Nephron progenitor cell (in vitro differentiated cells): ENCODE measurements around the gene RNF224.
A peak's percentile ranks its signal among the peaks of the same experiment; 100 is the strongest.

Source experiments
- DNase-seq: peaks from one replicate; pipeline ENCODE4 v3.0.0; 2021
- H3K27ac Mint-ChIP-seq: 2 replicates; pipeline ENCODE4 v1.8.0; 2021; ENCODE audit warnings: mild to moderate bottlenecking, moderate library complexity, mixed read lengths
- H3K27me3 Mint-ChIP-seq: 2 replicates; pipeline ENCODE4 v1.8.0; 2021; ENCODE audit warnings: mild to moderate bottlenecking, low read depth, mixed read lengths; ENCODE audit not compliant: poor library complexity
- H3K36me3 Mint-ChIP-seq: 2 replicates; pipeline ENCODE4 v1.8.0; 2021; ENCODE audit warnings: low read depth, mixed read lengths
- H3K4me1 Mint-ChIP-seq: 2 replicates; pipeline ENCODE4 v1.8.0; 2021; ENCODE audit warnings: mixed read lengths
- H3K4me3 Mint-ChIP-seq: 2 replicates; pipeline ENCODE4 v1.8.0; 2021; ENCODE audit warnings: mild to moderate bottlenecking, moderate library complexity, mixed read lengths
- H3K9me3 Mint-ChIP-seq: 2 replicates; pipeline ENCODE4 v1.8.0; 2021; ENCODE audit warnings: mild to moderate bottlenecking, moderate library complexity, mixed read lengths
- CTCF ChIP-seq: fragments of 200-600 bp; sonication (generic); IDR thresholded peaks from 2 replicates; pipeline ENCODE4 v1.5.0; 2021; ENCODE audit warnings: antibody characterized with exemption

Gene RNF224

GRCh38 chr9:137275588-137276472 lies 48.5 kb downstream of the RNF224 start:
- peaks cover 9% of the 10 kb centered on the region for H3K36me3 Mint-ChIP-seq
- H3K4me3 Mint-ChIP-seq, result no peak overlapping the region
- no peaks in the 10 kb centered on the region for H3K9me3 Mint-ChIP-seq
- no peak overlapping the region for H3K27ac Mint-ChIP-seq
- peaks cover 34% of the 10 kb centered on the region for H3K4me1 Mint-ChIP-seq
- TF ChIP-seq CTCF, result no peak
- no peak for DNase-seq
- no peaks in the 10 kb centered on the region for H3K27me3 Mint-ChIP-seq

DNA sequence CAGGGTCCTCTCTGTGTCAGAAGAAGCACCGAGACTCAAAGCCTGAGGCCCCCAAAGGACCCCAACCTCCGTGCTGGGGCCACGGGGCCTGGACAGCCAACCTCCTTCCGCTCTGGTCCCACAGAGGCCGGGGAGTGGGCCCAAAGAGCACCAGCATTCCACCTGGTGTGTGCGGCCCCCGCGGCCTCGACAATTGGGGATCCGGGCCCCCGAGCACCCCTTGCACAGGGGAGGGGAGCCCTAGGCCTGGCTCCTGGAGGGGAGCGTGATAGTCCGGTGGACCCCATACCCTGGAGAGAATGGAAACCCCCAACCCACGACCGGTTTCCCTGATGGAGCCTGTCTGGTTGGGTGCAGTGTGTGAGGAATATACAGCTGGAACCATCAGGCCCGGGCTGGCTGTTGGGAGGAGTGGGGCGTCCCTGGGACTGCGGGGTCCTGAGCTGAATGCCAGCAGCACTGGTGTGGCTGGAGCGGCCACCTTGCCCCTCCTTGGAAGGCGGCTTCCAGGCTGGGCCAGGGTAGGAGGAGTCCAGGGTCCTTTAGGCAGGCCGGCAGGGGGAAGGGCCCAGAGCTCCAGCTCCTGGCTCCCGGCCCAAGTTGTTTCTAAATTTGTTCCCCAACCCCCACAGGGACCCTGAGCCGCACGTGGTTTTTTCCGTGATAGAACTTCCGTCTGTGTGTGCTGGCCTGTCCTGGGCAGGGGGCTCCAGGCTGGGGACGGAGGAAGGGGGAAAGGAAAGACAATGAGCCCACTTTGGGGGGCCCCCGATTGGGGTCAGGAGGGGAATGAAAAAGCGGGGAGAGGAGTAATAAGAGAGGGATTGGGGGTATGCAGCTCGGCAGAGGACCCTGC lies 49.4 kb downstream of the RNF224 start:
- H3K36me3 Mint-ChIP-seq, result peaks cover 6% of the 10 kb centered on the region
- H3K9me3 Mint-ChIP-seq, result no peaks in the 10 kb centered on the region
- DNase-seq, result no peak
- no peak for TF ChIP-seq CTCF
- H3K4me1 Mint-ChIP-seq, result peaks cover 34% of the 10 kb centered on the region
- no peak overlapping the region for H3K4me3 Mint-ChIP-seq
- H3K27me3 Mint-ChIP-seq, result peaks cover 5% of the 10 kb centered on the region
- peak overlapping the region; percentile 75 for H3K27ac Mint-ChIP-seq

DNA sequence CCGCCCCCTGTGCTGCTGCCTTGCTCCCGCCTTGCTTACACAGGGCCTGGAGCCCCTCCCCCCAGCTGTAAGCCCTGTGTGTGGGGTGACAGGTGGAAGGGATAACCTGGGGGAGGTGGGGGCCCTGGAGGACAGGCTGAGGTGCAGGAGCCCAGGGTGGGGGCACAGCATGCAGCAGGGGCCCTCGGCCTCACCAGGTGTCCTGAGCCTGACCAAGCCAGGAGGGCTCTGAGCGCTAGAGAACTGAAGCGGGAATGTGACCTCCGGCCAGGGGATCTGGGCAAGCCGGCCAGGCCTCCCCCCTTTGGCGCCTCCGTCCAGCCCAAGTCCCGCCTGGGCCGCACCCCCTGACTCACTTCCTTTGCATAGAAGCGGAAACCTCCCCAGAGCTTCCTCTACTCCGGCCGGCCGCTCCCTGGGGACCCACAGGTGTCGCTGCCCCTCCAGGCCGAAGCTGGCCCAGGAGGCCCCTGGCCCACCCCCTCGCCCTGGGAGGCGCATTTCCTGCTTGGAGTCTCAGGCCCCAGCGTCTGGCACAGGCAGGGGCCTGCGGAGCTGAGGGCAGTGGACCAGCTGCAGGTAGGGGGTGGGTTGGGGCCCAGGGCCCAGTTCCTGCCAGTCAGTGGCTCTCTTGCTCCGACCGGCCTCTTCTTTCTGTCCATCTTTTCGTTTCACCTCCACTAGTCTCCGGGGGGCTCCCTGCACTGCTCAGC lies 50.2 kb downstream of the RNF224 start, which contains the start of gene TOR4A:
Gene TOR4A (plus strand): TSS at position 398 of the 713 bp plus-strand sequence. CDS start 964 bp downstream, outside the sequence.
- peak; percentile 64 for DNase-seq

DNA sequence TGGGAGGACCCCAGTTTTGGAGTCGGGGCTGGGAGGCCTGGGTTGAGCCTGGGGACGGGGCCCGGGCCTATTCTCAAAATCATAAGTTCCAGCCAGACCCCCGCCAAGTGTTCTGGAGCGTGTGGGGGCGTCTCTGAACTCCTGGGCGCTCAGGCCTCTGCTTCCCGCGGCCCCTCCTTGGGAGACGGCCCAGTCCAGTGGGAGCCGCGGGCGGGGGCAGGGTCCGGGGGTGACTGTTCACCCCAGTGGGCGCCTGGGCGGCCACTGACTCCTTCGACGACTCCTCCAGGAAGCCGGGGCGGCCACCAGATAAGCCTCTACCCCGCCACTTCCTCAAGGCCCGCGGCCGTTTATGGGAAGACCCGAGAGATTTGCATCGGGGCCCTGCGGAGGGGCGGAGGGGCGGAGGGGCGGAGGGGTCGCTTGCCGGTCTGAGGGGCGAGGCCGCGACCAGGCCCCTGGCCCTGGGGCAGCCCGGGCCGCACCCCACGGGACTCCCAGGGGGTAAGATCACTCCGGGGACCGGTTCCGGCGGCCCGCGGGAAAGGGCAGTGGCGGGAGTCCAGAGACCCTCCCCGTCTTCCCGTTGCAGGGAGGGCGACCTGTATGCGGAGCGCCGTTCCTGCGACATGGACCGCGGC lies 50.9 kb downstream of the RNF224 start:
- Mint-ChIP-seq H3K27ac (no peak overlapping the region), H3K4me1 (peaks cover 38% of the 10 kb centered on the region), H3K4me3 (no peak overlapping the region), H3K36me3 (peaks cover 10% of the 10 kb centered on the region), H3K9me3 (no peaks in the 10 kb centered on the region), H3K27me3 (peaks cover 20% of the 10 kb centered on the region)
- no peak for TF ChIP-seq CTCF
- DNase-seq, result no peak

More for the DNA sequence above, 50.2 kb downstream of the RNF224 start, which contains the start of gene TOR4A:
- Mint-ChIP-seq H3K4me1 (peaks cover 36% of the 10 kb centered on the region), H3K27ac (peak within 1 kb of the TSS; percentile 75), H3K27me3 (peaks cover 13% of the 10 kb centered on the region), H3K36me3 (peaks cover 7% of the 10 kb centered on the region), H3K4me3 (no peak within 1 kb of the TSS), H3K9me3 (no peaks in the 10 kb centered on the region)
- TF ChIP-seq CTCF, result no peak
